Nephron (organoid): ENCODE results near the gene CHD9.

Source experiments
- H3K27ac Mint-ChIP-seq, 3 experiments: 2 replicates each; pipeline ENCODE4 v1.8.0; 2020; ENCODE audit warnings: mixed read lengths in 3 of 3, mild to moderate bottlenecking in 2 of 3, moderate library complexity in 1 of 3
- H3K27me3 Mint-ChIP-seq: 2 replicates; pipeline ENCODE4 v1.8.0; 2021; ENCODE audit warnings: low read depth, mild to moderate bottlenecking, moderate library complexity, mixed read lengths
- H3K36me3 Mint-ChIP-seq: 2 replicates; pipeline ENCODE4 v1.8.0; 2020; ENCODE audit warnings: low read depth, mixed read lengths
- H3K4me1 Mint-ChIP-seq: 2 replicates; pipeline ENCODE4 v1.8.0; 2020; ENCODE audit warnings: mixed read lengths
- H3K4me3 Mint-ChIP-seq, 3 experiments: 2 replicates each; pipeline ENCODE4 v1.8.0; 2020; ENCODE audit warnings: mild to moderate bottlenecking in 3 of 3, mixed read lengths in 3 of 3, moderate library complexity in 2 of 3
- H3K9me3 Mint-ChIP-seq: 2 replicates; pipeline ENCODE4 v1.8.0; 2020; ENCODE audit warnings: mixed read lengths
- TF ChIP-seq, protein P1 (sequence below), 3 experiments: fragments of 200-600 bp; sonication (generic); IDR thresholded peaks; one replicate each; pipeline ENCODE4 v1.5.0; 2021; ENCODE audit warnings: antibody characterized with exemption in 3 of 3; ENCODE audit not compliant: unreplicated experiment in 3 of 3

Gene CHD9

DNA sequence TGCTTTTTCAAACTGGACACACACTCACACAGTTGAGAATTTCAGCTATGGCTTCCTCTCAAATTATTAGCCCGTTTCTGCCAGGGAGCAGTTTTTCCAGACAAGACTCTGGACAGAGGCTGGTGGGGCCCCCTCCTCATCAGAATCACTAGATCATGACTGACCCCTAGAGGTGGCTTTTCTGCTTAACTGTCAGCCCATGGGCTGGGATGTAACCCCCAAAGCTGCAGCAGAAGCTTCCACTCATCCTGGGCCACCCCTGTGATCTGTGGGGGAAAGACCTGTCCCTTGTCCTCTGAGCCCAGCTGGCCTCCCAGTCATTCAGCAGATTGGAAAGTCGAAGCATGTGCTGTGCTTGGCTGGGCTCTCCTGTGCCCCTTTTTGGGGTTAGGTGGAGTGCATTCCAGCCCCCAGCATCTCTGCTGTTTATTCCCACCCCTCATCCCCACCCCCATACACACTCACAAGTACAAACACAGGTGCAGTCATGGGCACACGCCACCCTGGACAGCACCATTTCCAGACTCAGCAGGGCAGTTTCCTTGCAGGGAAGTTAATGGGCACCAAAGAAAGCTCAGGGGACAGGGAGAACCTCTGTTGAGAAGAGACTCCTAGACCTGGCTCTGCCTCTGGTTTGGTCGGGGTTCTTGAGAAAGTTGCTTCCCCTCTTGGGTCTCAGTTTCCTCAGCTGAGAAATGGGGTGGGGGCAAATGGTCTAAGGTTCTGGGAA is 301.9 kb downstream of the CHD9 start:
- Mint-ChIP-seq H3K4me3 (no peak overlapping the region), H3K36me3 (no peaks in the 10 kb centered on the region), H3K4me1 (no peaks in the 10 kb centered on the region), H3K27me3 (peaks cover 10% of the 10 kb centered on the region), H3K27ac (no peak overlapping the region), H3K9me3 (no peaks in the 10 kb centered on the region)
- TF ChIP-seq, protein P1, sequence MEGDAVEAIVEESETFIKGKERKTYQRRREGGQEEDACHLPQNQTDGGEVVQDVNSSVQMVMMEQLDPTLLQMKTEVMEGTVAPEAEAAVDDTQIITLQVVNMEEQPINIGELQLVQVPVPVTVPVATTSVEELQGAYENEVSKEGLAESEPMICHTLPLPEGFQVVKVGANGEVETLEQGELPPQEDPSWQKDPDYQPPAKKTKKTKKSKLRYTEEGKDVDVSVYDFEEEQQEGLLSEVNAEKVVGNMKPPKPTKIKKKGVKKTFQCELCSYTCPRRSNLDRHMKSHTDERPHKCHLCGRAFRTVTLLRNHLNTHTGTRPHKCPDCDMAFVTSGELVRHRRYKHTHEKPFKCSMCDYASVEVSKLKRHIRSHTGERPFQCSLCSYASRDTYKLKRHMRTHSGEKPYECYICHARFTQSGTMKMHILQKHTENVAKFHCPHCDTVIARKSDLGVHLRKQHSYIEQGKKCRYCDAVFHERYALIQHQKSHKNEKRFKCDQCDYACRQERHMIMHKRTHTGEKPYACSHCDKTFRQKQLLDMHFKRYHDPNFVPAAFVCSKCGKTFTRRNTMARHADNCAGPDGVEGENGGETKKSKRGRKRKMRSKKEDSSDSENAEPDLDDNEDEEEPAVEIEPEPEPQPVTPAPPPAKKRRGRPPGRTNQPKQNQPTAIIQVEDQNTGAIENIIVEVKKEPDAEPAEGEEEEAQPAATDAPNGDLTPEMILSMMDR (IDR thresholded peaks at IDR 0.05; ENCODE audit: unreplicated experiment in 3 of 3): no peak

- no peak overlapping the region for H3K27ac Mint-ChIP-seq
- H3K36me3 Mint-ChIP-seq: no peaks in the 10 kb centered on the region
- TF ChIP-seq, protein P1 (IDR thresholded peaks at IDR 0.05; ENCODE audit: unreplicated experiment in 3 of 3): no peak
These were observed 302.4 kb downstream of the CHD9 start for GRCh38 chr16:53357208-53357586.

DNA sequence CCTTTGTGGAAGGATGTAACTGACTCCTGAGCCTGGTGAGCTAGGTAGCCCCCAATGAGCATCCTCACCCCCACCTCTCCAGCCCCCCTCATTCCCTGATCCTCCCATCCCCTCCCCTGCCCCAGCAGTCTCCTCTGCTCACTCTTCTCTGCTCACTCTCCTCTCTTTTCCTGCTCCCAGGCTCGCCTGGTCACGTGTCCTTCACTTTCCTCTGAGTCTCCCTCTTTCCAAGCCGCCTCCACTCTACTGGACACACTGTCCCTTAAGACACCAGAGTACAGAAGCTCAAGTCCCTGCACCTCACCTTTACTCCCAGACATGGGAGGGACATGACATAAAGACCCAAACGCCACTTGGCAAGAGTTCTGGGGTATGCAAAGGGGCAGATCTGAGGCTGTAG is 303.2 kb downstream of the CHD9 start:
- peaks cover 10% of the 10 kb centered on the region for H3K27me3 Mint-ChIP-seq
- H3K36me3 Mint-ChIP-seq: no peaks in the 10 kb centered on the region
- no peak overlapping the region for H3K27ac Mint-ChIP-seq
- H3K4me3 Mint-ChIP-seq: no peak overlapping the region
- TF ChIP-seq, protein P1 (IDR thresholded peaks at IDR 0.05; ENCODE audit: unreplicated experiment in 3 of 3): no peak
- H3K9me3 Mint-ChIP-seq: no peaks in the 10 kb centered on the region
- no peaks in the 10 kb centered on the region for H3K4me1 Mint-ChIP-seq

More at GRCh38 chr16:53357208-53357586, 302.4 kb downstream of the CHD9 start:
- Mint-ChIP-seq H3K9me3 (no peaks in the 10 kb centered on the region), H3K27me3 (peaks cover 10% of the 10 kb centered on the region), H3K4me3 (no peak overlapping the region), H3K4me1 (no peaks in the 10 kb centered on the region)

- Mint-ChIP-seq H3K4me1 (no peaks in the 10 kb centered on the region), H3K36me3 (no peaks in the 10 kb centered on the region), H3K27me3 (peaks cover 10% of the 10 kb centered on the region), H3K9me3 (no peaks in the 10 kb centered on the region), H3K4me3 (no peak overlapping the region), H3K27ac (no peak overlapping the region)
- TF ChIP-seq, protein P1 (IDR thresholded peaks at IDR 0.05; ENCODE audit: unreplicated experiment in 3 of 3): no peak
These were observed 304.1 kb downstream of the CHD9 start for GRCh38 chr16:53358884-53359283.

GRCh38 chr16:53369921-53370320 is 315.1 kb downstream of the CHD9 start:
- TF ChIP-seq, protein P1 (IDR thresholded peaks at IDR 0.05; ENCODE audit: unreplicated experiment in 3 of 3): no peak
- H3K27me3 Mint-ChIP-seq: no peaks in the 10 kb centered on the region
- no peak overlapping the region for H3K27ac Mint-ChIP-seq
- no peaks in the 10 kb centered on the region for H3K4me1 Mint-ChIP-seq
- no peaks in the 10 kb centered on the region for H3K9me3 Mint-ChIP-seq
- no peak overlapping the region for H3K4me3 Mint-ChIP-seq
- H3K36me3 Mint-ChIP-seq: no peaks in the 10 kb centered on the region

DNA sequence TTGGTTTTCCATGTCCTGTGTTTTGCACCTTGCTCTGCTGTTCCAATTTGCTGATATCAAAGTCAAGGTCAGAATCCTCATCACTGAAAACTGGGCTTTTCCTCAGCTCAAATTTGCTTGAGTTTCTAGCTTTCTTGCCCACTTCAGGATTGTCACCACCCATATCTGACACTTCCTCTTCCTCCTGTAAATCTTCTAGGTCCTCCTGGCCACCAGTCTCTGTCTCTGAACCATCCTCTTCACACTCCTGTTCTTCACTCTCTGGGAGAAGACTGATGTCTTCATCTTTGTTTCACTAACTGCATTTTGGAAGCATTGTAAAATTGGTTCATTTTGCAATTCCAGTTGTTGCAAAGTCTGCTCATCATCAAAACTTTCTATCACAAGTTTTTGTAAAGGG is 316.0 kb downstream of the CHD9 start:
- no peaks in the 10 kb centered on the region for H3K9me3 Mint-ChIP-seq
- H3K27me3 Mint-ChIP-seq: no peaks in the 10 kb centered on the region
- TF ChIP-seq, protein P1 (IDR thresholded peaks at IDR 0.05; ENCODE audit: unreplicated experiment in 3 of 3): no peak
- H3K27ac Mint-ChIP-seq: no peak overlapping the region
- H3K36me3 Mint-ChIP-seq: no peaks in the 10 kb centered on the region
- no peaks in the 10 kb centered on the region for H3K4me1 Mint-ChIP-seq
- H3K4me3 Mint-ChIP-seq: no peak overlapping the region
